ENCODE results near the gene PTPN11.
"Not testable (repeated sequence)": the region's sequence is repeated elsewhere in the genome, so short reads cannot be mapped to it uniquely, and the experiment has no call there.

PTPN11 gene

GRCh38 chr12:112433551-112433950 is 14.8 kb downstream of the PTPN11 start:
- Histone ChIP-seq H3K4me1 (ENCODE audit: low read length) (no peaks in the 10 kb centered on the region), H3K27me3 (replicated peaks; ENCODE audit: insufficient read depth, low read length) (no peaks in the 10 kb centered on the region), H3K4me2 (ENCODE audit: low read depth, low read length) (no peak overlapping the region), H2AFZ (ENCODE audit: low read length) (no peak overlapping the region), H3F3A (ENCODE audit: insufficient read depth, low read length) (no peaks in the 10 kb centered on the region), H3K79me2 (ENCODE audit: low read length) (peaks cover 50% of the 10 kb centered on the region), H3K9me3 (replicated peaks; ENCODE audit: insufficient read depth, low read length) (no peaks in the 10 kb centered on the region), H3K27ac (ENCODE audit: low read length) (no peak overlapping the region), H3K9me2 (replicated peaks; ENCODE audit: insufficient read depth, low read length) (no peaks in the 10 kb centered on the region), H3K9ac (ENCODE audit: low read length) (no peak overlapping the region), H4K20me1 (ENCODE audit: insufficient read depth, low read length) (no peaks in the 10 kb centered on the region), H3K4me3 (ENCODE audit: low read length) (no peak overlapping the region), H3K36me3 (replicated peaks; ENCODE audit: insufficient read depth, low read length) (no peaks in the 10 kb centered on the region)
- DNase-seq, result no peak
- no peak for TF ChIP-seq EZH2 (optimal IDR thresholded peaks at IDR 0.05; ENCODE audit: low read depth, low read length)
- no peak for TF ChIP-seq EZH2phosphoT487 (IDR thresholded peaks at IDR 0.05; ENCODE audit: low read length)
- no peak for TF ChIP-seq CTCF (IDR thresholded peaks at IDR 0.05; ENCODE audit: low read length)

- H2AFZ ChIP-seq (ENCODE audit: low read length); H3K9me2 ChIP-seq (replicated peaks; ENCODE audit: insufficient read depth, low read length); H3K4me2 ChIP-seq (ENCODE audit: low read depth, low read length); H3K9ac ChIP-seq (ENCODE audit: low read length); H3K36me3 ChIP-seq (replicated peaks; ENCODE audit: insufficient read depth, low read length); H3F3A ChIP-seq (ENCODE audit: insufficient read depth, low read length); H3K27me3 ChIP-seq (replicated peaks; ENCODE audit: insufficient read depth, low read length); H3K27ac ChIP-seq (ENCODE audit: low read length); DNase-seq; H3K4me1 ChIP-seq (ENCODE audit: low read length); H4K20me1 ChIP-seq (ENCODE audit: insufficient read depth, low read length); H3K9me3 ChIP-seq (replicated peaks; ENCODE audit: insufficient read depth, low read length); H3K4me3 ChIP-seq (ENCODE audit: low read length): not testable (repeated sequence)
- peaks cover 20% of the 10 kb centered on the region for H3K79me2 ChIP-seq (ENCODE audit: low read length)
Observed at GRCh38 chr12:112438645-112439044, 19.9 kb downstream of the PTPN11 start.

- H3K4me3 ChIP-seq (ENCODE audit: low read length), result no peak overlapping the region
- H4K20me1 ChIP-seq (ENCODE audit: insufficient read depth, low read length), result no peaks in the 10 kb centered on the region
- no peak overlapping the region for H3K27ac ChIP-seq (ENCODE audit: low read length)
- peaks cover 17% of the 10 kb centered on the region for H3K79me2 ChIP-seq (ENCODE audit: low read length)
- H3K9me2 ChIP-seq (replicated peaks; ENCODE audit: insufficient read depth, low read length), result no peaks in the 10 kb centered on the region
- H3K9me3 ChIP-seq (replicated peaks; ENCODE audit: insufficient read depth, low read length), result no peaks in the 10 kb centered on the region
- H3F3A ChIP-seq (ENCODE audit: insufficient read depth, low read length), result no peaks in the 10 kb centered on the region
- no peaks in the 10 kb centered on the region for H3K36me3 ChIP-seq (replicated peaks; ENCODE audit: insufficient read depth, low read length)
- H3K4me2 ChIP-seq (ENCODE audit: low read depth, low read length), result no peak overlapping the region
- no peak overlapping the region for H3K9ac ChIP-seq (ENCODE audit: low read length)
- no peak for DNase-seq
- H2AFZ ChIP-seq (ENCODE audit: low read length), result no peak overlapping the region
- H3K27me3 ChIP-seq (replicated peaks; ENCODE audit: insufficient read depth, low read length), result no peaks in the 10 kb centered on the region
- TF ChIP-seq EZH2 (optimal IDR thresholded peaks at IDR 0.05; ENCODE audit: low read depth, low read length) (no peak), CTCF (IDR thresholded peaks at IDR 0.05; ENCODE audit: low read length) (no peak), EZH2phosphoT487 (IDR thresholded peaks at IDR 0.05; ENCODE audit: low read length) (no peak)
- no peaks in the 10 kb centered on the region for H3K4me1 ChIP-seq (ENCODE audit: low read length)
Observed at GRCh38 chr12:112439769-112440168, 21.0 kb downstream of the PTPN11 start.

GRCh38 chr12:112440653-112441052 is 21.9 kb downstream of the PTPN11 start:
- H3K9me2 ChIP-seq (replicated peaks; ENCODE audit: insufficient read depth, low read length); H3K4me1 ChIP-seq (ENCODE audit: low read length); H2AFZ ChIP-seq (ENCODE audit: low read length); H3K27me3 ChIP-seq (replicated peaks; ENCODE audit: insufficient read depth, low read length); DNase-seq; H3K4me2 ChIP-seq (ENCODE audit: low read depth, low read length); H3K9me3 ChIP-seq (replicated peaks; ENCODE audit: insufficient read depth, low read length); H4K20me1 ChIP-seq (ENCODE audit: insufficient read depth, low read length); H3K9ac ChIP-seq (ENCODE audit: low read length); H3K27ac ChIP-seq (ENCODE audit: low read length); H3K4me3 ChIP-seq (ENCODE audit: low read length); H3F3A ChIP-seq (ENCODE audit: insufficient read depth, low read length); H3K36me3 ChIP-seq (replicated peaks; ENCODE audit: insufficient read depth, low read length): not testable (repeated sequence)
- peaks cover 13% of the 10 kb centered on the region; the same call in 1 of the 2 replicates for H3K79me2 ChIP-seq (ENCODE audit: low read length)

Measured in MM.1S (cell line).